SK-N-SH (cell line): ENCODE measurements around the gene RNF150. TPM values are rescaled to one million over a fixed set of nuclear protein-coding genes. Genes with fewer than 3 reads are reported as not detected.

Experiments used
- CTCF ChIA-PET: fragments of 300-600, 350-600 bp; formaldehyde crosslinking; extraction: SDS; loops from one replicate; lab custom pipeline; 2021; lab: Yijun Ruan, JAX
- POLR2A ChIA-PET: fragments of 350-600 bp; sonication (Branson Sonifier 250); formaldehyde crosslinking; extraction: SDS; loops from one replicate; lab custom pipeline; 2020; ENCODE audit warnings: antibody characterized with exemption, inconsistent platforms; lab: Yijun Ruan, JAX
- DNase-seq: peaks from one replicate; pipeline ENCODE4 v3.0.0; 2012
- H2AFZ ChIP-seq: fragments of 200-600 bp; sonication (generic); 2 replicates; pipeline ENCODE4 v1.8.1; 2016; ENCODE audit warnings: antibody characterized with exemption, mild to moderate bottlenecking, low read depth
- H3F3A ChIP-seq: fragments of 200-600 bp; sonication (generic); replicated peaks from 2 replicates; pipeline ENCODE3; 2016; ENCODE audit warnings: antibody characterized with exemption, mild to moderate bottlenecking; ENCODE audit not compliant: insufficient read depth
- H3K27ac ChIP-seq, 2 experiments: fragments of 200-500 bp in 1 of 2; fragments of 200-600 bp in 1 of 2; sonication (Bioruptor generic) in 1 of 2; sonication (generic), shearing (Covaris generic) in 1 of 2; 2 replicates each; pipeline versions ENCODE4 v1.5.1 to v1.6.1; 2014 to 2016; ENCODE audit warnings: low read depth in 2 of 2, inconsistent platforms in 1 of 2, low read length in 1 of 2, mild to moderate bottlenecking in 1 of 2, mixed read lengths in 1 of 2
- H3K27me3 ChIP-seq: fragments of 200-600 bp; sonication (generic), shearing (Covaris generic); 2 replicates; pipeline ENCODE4 v1.6.1; 2016; ENCODE audit warnings: mixed run types; ENCODE audit not compliant: insufficient read depth
- H3K36me3 ChIP-seq, 2 experiments: fragments of 200-500 bp in 1 of 2; fragments of 200-600 bp in 1 of 2; sonication (Bioruptor generic) in 1 of 2; sonication (generic) in 1 of 2; replicated peaks in 1 of 2; 2 replicates each; pipeline versions ENCODE3 to v1.5.1; 2014 to 2016; ENCODE audit warnings: low read length in 1 of 2, mild to moderate bottlenecking in 1 of 2; ENCODE audit not compliant: insufficient read depth in 2 of 2, control insufficient read depth in 1 of 2
- H3K4me1 ChIP-seq, 2 experiments: fragments of 200-500 bp in 1 of 2; fragments of 200-600 bp in 1 of 2; sonication (Bioruptor generic) in 1 of 2; sonication (generic), shearing (Covaris generic) in 1 of 2; 2 replicates each; pipeline versions ENCODE4 v1.5.1 to v1.6.1; 2014 to 2016; ENCODE audit warnings: low read depth in 1 of 2, low read length in 1 of 2, mixed run types in 1 of 2; ENCODE audit not compliant: insufficient read depth in 2 of 2, control insufficient read depth in 1 of 2
- H3K4me2 ChIP-seq: fragments of 200-600 bp; sonication (generic), shearing (Covaris generic); 2 replicates; pipeline ENCODE4 v1.6.1; 2017; ENCODE audit warnings: mixed run types
- H3K4me3 ChIP-seq, 2 experiments: fragments of 200-500 bp in 1 of 2; fragments of 200-600 bp in 1 of 2; sonication (Bioruptor generic) in 1 of 2; sonication (generic), shearing (Covaris generic) in 1 of 2; 2 replicates each; pipeline versions ENCODE4 v1.5.1 to v1.8.1; 2014 to 2016; ENCODE audit warnings: low read depth in 2 of 2, inconsistent platforms in 1 of 2, low read length in 1 of 2, mild to moderate bottlenecking in 1 of 2, mixed read lengths in 1 of 2, moderate library complexity in 1 of 2
- H3K79me2 ChIP-seq: fragments of 200-600 bp; sonication (generic); 2 replicates; pipeline ENCODE4 v1.8.1; 2017; ENCODE audit warnings: mild to moderate bottlenecking; ENCODE audit not compliant: insufficient read depth
- H3K9ac ChIP-seq: fragments of 200-600 bp; sonication (generic); 2 replicates; pipeline ENCODE4 v1.6.1; 2017; ENCODE audit warnings: mixed run types
- H3K9me2 ChIP-seq: fragments of 200-600 bp; sonication (generic); 2 replicates; pipeline ENCODE4 v1.6.1; 2017; ENCODE audit warnings: mixed run types
- H3K9me3 ChIP-seq: fragments of 200-600 bp; sonication (generic); 2 replicates; pipeline ENCODE4 v1.6.1; 2017; ENCODE audit warnings: mixed run types, mild to moderate bottlenecking, moderate library complexity
- H4K20me1 ChIP-seq: fragments of 200-600 bp; sonication (generic); 2 replicates; pipeline ENCODE4 v1.6.1; 2017; ENCODE audit warnings: mild to moderate bottlenecking, mixed run types; ENCODE audit not compliant: insufficient read depth
- CHD2 ChIP-seq: fragments of 150-350 bp; IDR thresholded peaks from 2 replicates; pipeline ENCODE4 v1.6.1; 2018; ENCODE audit warnings: low read length; ENCODE audit not compliant: partially characterized antibody
- ELF1 ChIP-seq: IDR thresholded peaks from 2 replicates; pipeline ENCODE4 v1.4.0; 2012
- EP300 ChIP-seq, 2 experiments: IDR thresholded peaks; 2 replicates each; pipeline versions ENCODE4 v1.4.0 to v1.6.1; 2012; ENCODE audit warnings: borderline replicate concordance in 1 of 2, low read depth in 1 of 2, low read length in 1 of 2
- FOXM1 ChIP-seq: IDR thresholded peaks from 2 replicates; pipeline ENCODE4 v1.4.0; 2012; ENCODE audit warnings: low read depth, mild to moderate bottlenecking
- GABPA ChIP-seq: IDR thresholded peaks from 2 replicates; pipeline ENCODE4 v1.4.0; 2012; ENCODE audit warnings: low read depth, mild to moderate bottlenecking
- JUND ChIP-seq: IDR thresholded peaks from 2 replicates; pipeline ENCODE4 v1.4.0; 2012
- MXI1 ChIP-seq: IDR thresholded peaks from 2 replicates; pipeline ENCODE4 v1.6.1; 2012; ENCODE audit warnings: mild to moderate bottlenecking, low read depth, low read length, improper control_type of control experiment
- POLR2AphosphoS5 ChIP-seq: IDR thresholded peaks from 2 replicates; pipeline ENCODE4 v1.6.1; 2012; ENCODE audit warnings: low read depth, low read length
- REST ChIP-seq: IDR thresholded peaks from 2 replicates; pipeline ENCODE4 v1.6.1; 2012; ENCODE audit warnings: mild to moderate bottlenecking, low read depth, low read length, moderate library complexity
- RXRA ChIP-seq: IDR thresholded peaks from 2 replicates; pipeline ENCODE4 v1.4.0; 2012; ENCODE audit warnings: low read depth, mild to moderate bottlenecking, borderline replicate concordance
- TAF1 ChIP-seq: IDR thresholded peaks from 2 replicates; pipeline ENCODE4 v1.6.1; 2012; ENCODE audit warnings: low read depth, mild to moderate bottlenecking, low read length, moderate library complexity, borderline replicate concordance
- TCF12 ChIP-seq: IDR thresholded peaks from 2 replicates; pipeline ENCODE4 v1.4.0; 2012
- TEAD4 ChIP-seq: IDR thresholded peaks from 2 replicates; pipeline ENCODE4 v1.4.0; 2012; ENCODE audit warnings: mild to moderate bottlenecking, borderline replicate concordance; ENCODE audit not compliant: insufficient read depth
- USF1 ChIP-seq: IDR thresholded peaks from 2 replicates; pipeline ENCODE4 v1.4.0; 2012; ENCODE audit warnings: low read depth, borderline replicate concordance
- YY1 ChIP-seq: IDR thresholded peaks from 2 replicates; pipeline ENCODE4 v1.4.0; 2012; ENCODE audit warnings: low read depth, mild to moderate bottlenecking
- WGBS: methylation state at CpG from one replicate; pipeline ENCODE4 v1.1.6; 2017; ENCODE audit warnings: low lambda C conversion rate; 5-methylcytosine and 5-hydroxymethylcytosine counted together
- polyA plus RNA-seq, 3 experiments: library from polyadenylated mRNA; depleted of rRNA; stranded (reverse); fragments of >200 nt; gene quantifications; 2 replicates each; pipeline ENCODE4 v1.2.3, GENCODE V29; 2012
- TF ChIP-seq, protein P1 (sequence below): fragments of 150-350 bp; IDR thresholded peaks from 2 replicates; pipeline ENCODE4 v1.6.1; 2016; ENCODE audit warnings: mild to moderate bottlenecking, low read depth, low read length
- TF ChIP-seq, protein P2 (sequence below): IDR thresholded peaks from 2 replicates; pipeline ENCODE4; 2012

Gene RNF150
- polyA plus RNA-seq, 1 of the 3 experiments (the other 2 are of a cell fraction): 5.8 TPM

- TF ChIP-seq GABPA (no peak), JUND (no peak), CHD2 (no peak), FOXM1 (no peak), TCF12 (no peak), ELF1 (no peak), USF1 (no peak), MXI1 (no peak), REST (no peak), YY1 (no peak), TEAD4 (no peak), EP300 (IDR thresholded peaks at IDR 0.05; ENCODE audit: borderline replicate concordance in 1 of 2, low read depth in 1 of 2, low read length in 1 of 2) (no peak), POLR2AphosphoS5 (no peak), TAF1 (no peak), RXRA (no peak)
- TF ChIP-seq, protein P1, sequence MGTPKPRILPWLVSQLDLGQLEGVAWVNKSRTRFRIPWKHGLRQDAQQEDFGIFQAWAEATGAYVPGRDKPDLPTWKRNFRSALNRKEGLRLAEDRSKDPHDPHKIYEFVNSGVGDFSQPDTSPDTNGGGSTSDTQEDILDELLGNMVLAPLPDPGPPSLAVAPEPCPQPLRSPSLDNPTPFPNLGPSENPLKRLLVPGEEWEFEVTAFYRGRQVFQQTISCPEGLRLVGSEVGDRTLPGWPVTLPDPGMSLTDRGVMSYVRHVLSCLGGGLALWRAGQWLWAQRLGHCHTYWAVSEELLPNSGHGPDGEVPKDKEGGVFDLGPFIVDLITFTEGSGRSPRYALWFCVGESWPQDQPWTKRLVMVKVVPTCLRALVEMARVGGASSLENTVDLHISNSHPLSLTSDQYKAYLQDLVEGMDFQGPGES: no peak
- TF ChIP-seq, protein P2, sequence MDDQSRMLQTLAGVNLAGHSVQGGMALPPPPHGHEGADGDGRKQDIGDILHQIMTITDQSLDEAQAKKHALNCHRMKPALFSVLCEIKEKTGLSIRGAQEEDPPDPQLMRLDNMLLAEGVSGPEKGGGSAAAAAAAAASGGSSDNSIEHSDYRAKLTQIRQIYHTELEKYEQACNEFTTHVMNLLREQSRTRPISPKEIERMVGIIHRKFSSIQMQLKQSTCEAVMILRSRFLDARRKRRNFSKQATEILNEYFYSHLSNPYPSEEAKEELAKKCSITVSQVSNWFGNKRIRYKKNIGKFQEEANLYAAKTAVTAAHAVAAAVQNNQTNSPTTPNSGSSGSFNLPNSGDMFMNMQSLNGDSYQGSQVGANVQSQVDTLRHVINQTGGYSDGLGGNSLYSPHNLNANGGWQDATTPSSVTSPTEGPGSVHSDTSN: no peak
- peaks cover 0 to 25% of the 10 kb centered on the region in 2 experiments; a peak in 2 of 4 replicates for H3K4me1 ChIP-seq
- ChIA-PET CTCF (interaction anchor here (0.5 to 2.4 kb wide), 3 partner anchors 9 to 181 kb away, joined by 3 to 8 read pairs (median 4); no protein-coding TSS in a partner anchor), POLR2A (interaction anchor here (1.5 kb wide), 1 partner anchor 10 kb away, joined by 4 read pairs; no protein-coding TSS in a partner anchor)
- no peak for DNase-seq
- H3F3A ChIP-seq: no peaks in the 10 kb centered on the region
- H3K27me3 ChIP-seq: no peaks in the 10 kb centered on the region
- H3K9me3 ChIP-seq: no peaks in the 10 kb centered on the region
- peak overlapping the region in 1 of 2 experiments; percentile 28; a peak in 1 of 4 replicates for H3K27ac ChIP-seq
- peaks cover 0 to 11% of the 10 kb centered on the region in 2 experiments for H3K36me3 ChIP-seq
- H3K4me3 ChIP-seq: no peak overlapping the region
- H3K9me2 ChIP-seq: no peaks in the 10 kb centered on the region
- no peaks in the 10 kb centered on the region for H4K20me1 ChIP-seq
- 84% methylated on average over 9 of the region's 9 CpGs for WGBS
- no peak overlapping the region for H3K4me2 ChIP-seq
- no peak overlapping the region for H2AFZ ChIP-seq
- no peak overlapping the region for H3K9ac ChIP-seq
- peaks cover 82% of the 10 kb centered on the region for H3K79me2 ChIP-seq
These were observed 51.3 kb downstream of the RNF150 start for GRCh38 chr4:141081921-141082395.
